RPMI7951 (cell line): ENCODE data around the gene DAND5. TPM values are rescaled to one million over a fixed set of nuclear protein-coding genes. Genes with fewer than 3 reads are reported as not detected.
A peak's percentile ranks its signal among the peaks of the same experiment; 100 is the strongest.
"Not testable (repeated sequence)": the region's sequence is repeated elsewhere in the genome, so short reads cannot be mapped to it uniquely, and the experiment has no call there.

ENCODE experiments used
- DNase-seq: peaks from one replicate; pipeline ENCODE4 v3.0.0-alpha.2; 2012; ENCODE audit warnings: low read depth
- total RNA-seq: library from RNA; depleted of rRNA; stranded (reverse); fragments of >200 nt; shearing (Covaris generic); gene quantifications from 2 replicates; pipeline ENCODE4 v1.2.3, GENCODE V29; 2014

DAND5 gene
- total RNA-seq, 1 experiment from 2014 or later: not detected

GRCh38 chr19:12965017-12965811, 4.2 kb upstream of the DAND5 start:
- peak; percentile 65 for DNase-seq

- DNase-seq: no peak
Measured at GRCh38 chr19:12965812-12966135, 3.6 kb upstream of the DAND5 start.

DNA sequence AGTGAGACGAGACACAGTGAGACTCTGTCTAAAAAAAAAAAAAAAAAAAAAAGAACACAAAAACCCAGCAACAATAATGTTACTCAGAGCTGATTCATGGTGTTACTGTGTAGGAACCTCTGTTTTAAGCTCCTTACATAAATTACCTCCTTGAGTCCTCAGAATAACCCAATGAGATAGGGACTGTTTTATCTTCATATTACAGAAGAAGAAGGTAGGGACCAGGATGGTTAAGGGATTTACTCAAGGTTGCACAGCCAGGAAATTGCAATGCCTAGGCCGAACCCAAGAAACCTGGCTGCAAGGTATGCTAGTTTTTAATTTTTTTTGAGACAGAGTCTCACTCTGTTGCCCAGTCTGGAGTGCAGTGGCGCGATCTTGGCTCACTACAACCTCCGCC, 1.5 kb upstream of the DAND5 start:
- DNase-seq: no peak

GRCh38 chr19:12970070-12970820, 869 bp downstream of the DAND5 start:
- DNase-seq: no peak

DNA sequence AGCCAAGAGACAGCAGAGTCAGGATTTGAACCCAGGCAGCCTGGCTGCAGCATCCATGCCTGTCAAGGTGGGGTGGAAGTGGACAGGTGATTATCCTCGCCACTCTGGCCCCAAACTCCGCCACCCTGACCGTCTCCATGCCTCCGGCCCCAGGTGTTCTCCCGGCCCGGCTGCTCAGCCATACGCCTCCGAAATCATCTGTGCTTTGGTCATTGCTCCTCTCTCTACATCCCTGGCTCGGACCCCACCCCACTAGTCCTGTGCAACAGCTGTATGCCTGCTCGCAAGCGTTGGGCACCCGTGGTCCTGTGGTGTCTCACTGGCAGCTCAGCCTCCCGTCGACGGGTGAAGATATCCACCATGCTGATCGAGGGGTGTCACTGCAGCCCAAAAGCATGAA, 3.9 kb downstream of the DAND5 start:
- no peak for DNase-seq

GRCh38 chr19:12974301-12975220, 5.2 kb downstream of the DAND5 start:
- no peak for DNase-seq

DNA sequence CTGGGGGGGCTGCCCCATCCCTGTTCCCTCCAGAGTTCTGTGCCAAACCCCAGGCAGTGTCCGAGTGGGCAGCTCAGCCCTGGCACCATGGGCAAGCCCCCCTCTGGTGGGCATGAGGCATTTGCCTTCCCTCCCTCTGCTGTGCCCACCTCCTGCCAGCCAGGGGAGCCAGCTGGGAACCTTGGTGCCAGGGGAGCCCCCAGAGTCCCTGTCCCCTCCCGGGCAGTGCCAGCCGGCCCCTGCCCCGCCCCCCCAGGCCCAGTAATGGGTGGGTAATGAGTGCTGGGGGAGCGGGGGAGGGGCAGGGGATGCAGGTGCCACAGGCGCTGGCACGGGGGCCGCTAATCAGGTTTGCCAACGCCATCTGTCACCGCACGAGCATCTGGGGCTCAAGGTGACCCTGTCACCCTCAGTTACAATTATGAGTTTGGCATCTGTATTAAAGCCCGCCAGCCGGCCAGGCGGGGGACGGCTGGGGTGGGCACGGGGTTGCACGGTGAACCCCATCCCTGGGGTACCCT, 5.9 kb downstream of the DAND5 start:
- DNase-seq: no peak

GRCh38 chr19:12976109-12976508, 6.7 kb downstream of the DAND5 start:
- DNase-seq: not testable (repeated sequence)

- DNase-seq: no peak
Measured at GRCh38 chr19:12979974-12980373, 10.6 kb downstream of the DAND5 start.

GRCh38 chr19:12982648-12983047, 13.3 kb downstream of the DAND5 start:
- no peak for DNase-seq

- DNase-seq: no peak
Measured at GRCh38 chr19:12983091-12983490, 13.7 kb downstream of the DAND5 start.

DNA sequence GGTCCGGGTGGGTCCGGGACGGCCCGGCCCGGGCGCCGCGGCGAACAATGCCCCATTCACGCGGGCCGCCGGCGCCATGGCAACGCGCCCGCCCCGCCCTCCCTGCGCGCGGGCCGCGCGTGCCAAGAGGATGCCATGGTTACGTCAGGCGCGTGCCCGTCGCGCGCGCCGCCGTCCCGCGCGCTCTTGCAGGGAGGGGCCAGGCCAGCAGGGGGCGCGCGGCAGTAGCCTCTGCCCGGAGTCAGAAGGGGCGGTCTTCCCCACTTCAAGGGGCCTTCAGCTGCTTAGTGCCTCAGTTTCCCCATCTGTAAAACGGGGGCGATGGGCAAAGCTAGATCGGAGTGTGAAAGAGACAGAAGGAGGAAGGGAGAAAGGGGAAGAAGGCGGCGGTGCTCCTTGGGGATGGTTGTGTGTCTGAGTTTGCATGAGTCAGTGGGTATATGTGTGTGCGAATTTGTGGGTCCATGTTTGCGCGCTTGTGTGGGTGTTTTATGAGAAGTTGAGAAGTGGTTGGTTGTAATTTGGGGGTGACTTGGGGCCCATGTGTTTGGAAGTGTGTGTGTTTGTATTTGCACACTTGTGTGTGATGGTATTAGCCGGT, 14.3 kb downstream of the DAND5 start:
- peak; percentile 75 for DNase-seq

- peak; percentile 18 for DNase-seq
Measured at GRCh38 chr19:12984143-12984627, 14.8 kb downstream of the DAND5 start.

- no peak for DNase-seq
Measured at GRCh38 chr19:12984683-12985048, 15.3 kb downstream of the DAND5 start.

DNA sequence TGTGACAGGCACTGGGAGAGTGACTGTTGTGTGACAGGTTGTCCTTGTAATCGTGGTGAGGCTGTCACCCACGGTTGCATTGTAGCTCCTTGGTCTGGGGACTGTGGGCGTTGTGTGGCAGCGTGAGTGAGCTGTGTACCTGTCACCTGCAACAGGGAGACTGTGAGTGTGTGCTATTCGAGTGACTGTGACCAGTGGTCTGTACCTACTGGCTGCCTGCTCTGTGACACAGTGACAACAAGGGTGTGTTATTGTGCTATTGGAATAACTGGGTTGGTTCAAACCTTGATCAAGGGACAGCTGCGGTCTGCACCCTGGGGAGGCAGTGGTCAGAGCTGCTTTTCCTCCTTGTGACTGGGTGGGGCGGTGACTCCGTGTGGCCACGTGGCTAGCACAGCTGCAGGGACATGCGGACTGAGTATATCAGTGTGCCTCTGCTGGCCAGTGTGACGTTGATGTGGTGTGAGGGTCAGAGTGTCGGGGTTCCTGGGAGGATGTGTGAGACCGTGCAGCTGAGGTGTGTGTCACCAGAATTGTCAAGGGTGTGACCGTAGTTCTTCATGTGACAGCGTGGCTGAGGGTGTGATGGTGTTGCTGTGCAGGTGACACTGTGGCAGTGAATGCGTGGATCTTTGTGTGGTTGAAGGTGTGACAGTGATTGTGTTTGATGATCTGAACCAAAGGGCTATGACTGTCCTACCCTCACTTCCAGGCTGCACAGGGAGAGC, 15.8 kb downstream of the DAND5 start:
- DNase-seq: peak; percentile 88

GRCh38 chr19:12986726-12987125, 17.4 kb downstream of the DAND5 start:
- DNase-seq: no peak

DNA sequence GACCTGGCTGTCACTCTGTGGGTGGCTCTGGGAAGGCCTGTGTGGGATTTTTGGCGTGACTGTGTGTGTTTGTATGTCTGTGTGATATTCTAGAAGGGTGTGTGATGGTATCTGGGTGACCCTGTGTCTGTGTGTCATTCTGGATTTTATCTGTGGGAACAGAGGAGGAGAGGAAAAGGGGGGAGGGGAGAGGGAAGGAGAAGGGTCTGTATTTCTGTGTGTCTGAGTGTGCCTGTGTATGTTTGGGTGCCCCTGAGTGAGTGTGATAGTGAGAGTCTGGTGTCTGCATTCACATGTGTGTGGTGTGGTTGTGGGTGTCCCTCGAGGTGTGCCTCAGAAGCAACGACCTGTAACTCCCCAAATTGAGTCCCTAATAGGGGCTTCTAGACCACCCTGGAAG, 17.8 kb downstream of the DAND5 start:
- no peak for DNase-seq

GRCh38 chr19:12987781-12988180, 18.4 kb downstream of the DAND5 start:
- no peak for DNase-seq

GRCh38 chr19:12990431-12990830, 21.1 kb downstream of the DAND5 start:
- no peak for DNase-seq

- no peak for DNase-seq
Measured at GRCh38 chr19:12990853-12991252, 21.5 kb downstream of the DAND5 start.

DNA sequence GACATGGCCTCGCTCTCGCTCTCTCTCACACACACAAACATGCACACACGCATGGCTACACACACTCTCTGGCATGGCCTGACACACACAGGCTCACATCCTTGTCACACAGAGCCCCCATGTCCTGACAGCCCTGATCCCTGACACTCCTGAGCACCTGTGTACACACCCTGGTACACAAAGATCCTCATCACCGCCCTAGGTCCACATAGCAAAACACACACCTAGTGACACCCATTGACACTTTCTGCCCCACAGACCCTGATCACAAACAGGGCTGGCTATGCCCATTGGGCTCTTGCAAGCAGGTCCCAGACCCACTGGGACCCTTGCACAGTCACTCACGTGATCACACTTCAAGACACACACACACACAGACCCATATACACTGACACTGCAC, 21.9 kb downstream of the DAND5 start:
- DNase-seq: no peak
